ENCODE results near the gene KCNIP1.

The KCNIP1 gene

GRCh38 chr5:170603109-170603508 lies 99.3 kb downstream of the KCNIP1 start:
- peak; percentile 19 for DNase-seq

- peak; percentile 18 for DNase-seq
Observed at GRCh38 chr5:170603578-170604565, 100.1 kb downstream of the KCNIP1 start.

- peak; percentile 41 for DNase-seq
Observed at GRCh38 chr5:170606941-170607340, 103.1 kb downstream of the KCNIP1 start.

GRCh38 chr5:170611449-170612090 lies 107.8 kb downstream of the KCNIP1 start:
- DNase-seq: no peak

- peak; percentile 48 for DNase-seq
Observed at GRCh38 chr5:170612256-170612678, 108.4 kb downstream of the KCNIP1 start.

GRCh38 chr5:170614065-170614490 lies 110.3 kb downstream of the KCNIP1 start:
- DNase-seq: peak; percentile 85

GRCh38 chr5:170614720-170615119 lies 110.9 kb downstream of the KCNIP1 start:
- peak; percentile 49 for DNase-seq

GRCh38 chr5:170617533-170618490 lies 114.0 kb downstream of the KCNIP1 start:
- no peak for DNase-seq

GRCh38 chr5:170619869-170620268 lies 116.0 kb downstream of the KCNIP1 start:
- no peak for DNase-seq

- no peak for DNase-seq
Observed at GRCh38 chr5:170622933-170623332, 119.1 kb downstream of the KCNIP1 start.

- DNase-seq: peak; percentile 7
Observed at GRCh38 chr5:170623576-170624181, 119.9 kb downstream of the KCNIP1 start.

- DNase-seq: peak; percentile 9
Observed at GRCh38 chr5:170625221-170626165, 121.7 kb downstream of the KCNIP1 start.

GRCh38 chr5:170626507-170627150 lies 122.8 kb downstream of the KCNIP1 start:
- DNase-seq: peak; percentile 12

GRCh38 chr5:170627271-170627670 lies 123.5 kb downstream of the KCNIP1 start:
- DNase-seq: no peak

- DNase-seq: no peak
Observed at GRCh38 chr5:170628028-170628427, 124.2 kb downstream of the KCNIP1 start.

GRCh38 chr5:170628691-170629565 lies 125.1 kb downstream of the KCNIP1 start:
- no peak for DNase-seq

GRCh38 chr5:170629566-170630175 lies 125.9 kb downstream of the KCNIP1 start:
- no peak for DNase-seq

- DNase-seq: no peak
Observed at GRCh38 chr5:170630226-170630625, 126.4 kb downstream of the KCNIP1 start.

GRCh38 chr5:170630711-170631141 lies 126.9 kb downstream of the KCNIP1 start:
- DNase-seq: no peak

All from NCI-H1694 treated with DMSO at 0.1 percent for 48 hours (cell line).